Measurements from ENCODE around the gene CCDC12.

DNA sequence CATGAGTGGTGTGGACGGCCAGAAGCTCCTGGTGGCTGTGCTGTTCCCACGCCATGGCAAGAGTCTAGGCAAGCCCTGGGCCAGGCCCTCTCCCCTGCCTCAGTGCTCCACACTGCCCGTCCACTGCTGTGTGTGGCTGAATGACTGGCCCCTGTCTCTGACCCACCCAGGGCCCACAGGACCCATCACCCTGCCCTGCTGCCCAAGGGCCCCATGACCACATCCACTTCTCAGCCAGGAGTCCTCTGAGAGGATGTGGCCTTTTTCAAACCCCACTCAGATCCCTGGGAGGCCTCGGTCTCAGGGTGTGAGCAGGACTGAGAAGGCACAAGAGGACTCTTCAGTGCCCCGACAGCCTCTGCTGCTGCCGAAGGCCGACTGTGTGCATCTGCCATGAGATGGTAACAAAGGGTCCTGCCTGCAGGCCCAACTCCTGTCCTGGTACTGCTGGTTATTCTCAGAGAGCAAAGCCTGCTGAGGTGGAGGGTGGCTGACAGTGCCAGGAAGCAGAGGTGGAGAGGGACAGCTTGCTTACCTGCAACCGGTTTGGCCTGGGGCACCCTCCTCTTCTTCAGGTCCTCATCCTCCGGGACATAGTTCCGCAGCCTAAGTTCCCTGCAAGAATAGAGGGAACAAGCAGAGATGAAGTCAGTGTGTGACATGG, 51.5 kb downstream of the CCDC12 start:
- TF ChIP-seq POLR2AphosphoS5 (IDR thresholded peaks at IDR 0.05; ENCODE audit: borderline replicate concordance, low read depth, low read length): no peak
- no peak for TF ChIP-seq EZH2 (IDR thresholded peaks at IDR 0.05)
- TF ChIP-seq FOXP2 (optimal IDR thresholded peaks at IDR 0.05; ENCODE audit: control extremely low read depth, extremely low read length, insufficient read depth): no peak

Measured in SK-N-MC (cell line).